ENCODE measurements around the gene C14orf180. TPM values are rescaled to one million over a fixed set of nuclear protein-coding genes. Genes with fewer than 3 reads are reported as not detected.

C14orf180 gene
- total and polyA plus RNA-seq, 4 experiments from 2014 or later: not detected

DNA sequence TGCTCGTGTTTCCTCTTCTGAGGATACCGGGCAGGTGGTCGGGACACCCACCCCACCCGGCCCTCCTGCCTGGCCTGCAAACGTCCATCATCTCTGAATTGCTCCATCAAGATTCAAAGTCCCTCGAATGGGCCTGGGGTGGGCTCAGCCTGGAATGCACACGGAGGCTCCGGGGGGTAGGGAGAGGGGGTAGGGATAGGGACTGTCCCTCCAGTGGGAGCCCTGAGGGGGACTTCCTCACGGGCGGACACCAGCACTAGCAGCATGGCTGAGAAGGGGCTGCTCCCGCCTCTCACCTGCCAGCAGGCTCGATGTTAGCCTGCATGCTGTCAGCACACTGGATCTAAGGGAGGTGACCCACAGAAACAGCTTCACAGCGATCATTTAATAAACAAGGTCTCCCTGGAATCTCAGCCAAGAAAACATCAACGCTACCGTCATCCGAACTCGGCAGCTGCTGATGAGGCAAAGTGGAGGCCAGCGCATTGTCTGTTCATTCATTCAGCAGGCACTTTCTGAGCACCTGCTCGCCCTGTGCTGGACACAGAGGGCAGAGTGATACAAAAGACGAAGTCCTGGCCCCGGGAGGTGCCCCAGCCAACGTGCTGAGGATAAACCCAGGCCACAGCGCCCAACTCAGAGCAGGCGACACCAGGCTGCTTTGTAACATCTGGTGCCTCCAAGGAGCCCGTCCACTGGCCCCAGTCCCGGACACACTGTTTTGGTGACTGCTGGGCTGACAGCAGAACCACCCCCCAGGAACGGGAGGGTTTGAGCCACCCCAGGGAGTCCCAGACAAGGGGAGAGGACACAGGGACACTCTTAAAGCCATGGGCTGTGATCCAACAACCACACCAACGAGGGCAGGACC is 18.7 kb downstream of the C14orf180 start:
- intact Hi-C loops (cut with micrococcal nuclease): no loop called here
- Mint-ChIP-seq H3K27ac (no peak overlapping the region), H3K9me3 (no peaks in the 10 kb centered on the region), H3K27me3 (peaks cover 10 to 16% of the 10 kb centered on the region in 2 donors), H3K36me3 (no peaks in the 10 kb centered on the region), H3K4me3 (no peak overlapping the region), H3K4me1 (peaks cover 0 to 3% (median 1%) of the 10 kb centered on the region in 4 donors)
- Histone ChIP-seq H3K36me3 (ENCODE audit: insufficient read depth, low read length) (no peaks in the 10 kb centered on the region), H3K9me3 (ENCODE audit: control insufficient read depth in 1 of 2, low read length in 2 of 2) (no peaks in the 10 kb centered on the region), H3K27me3 (ENCODE audit: insufficient read depth, low read length) (no peaks in the 10 kb centered on the region), H3K4me3 (ENCODE audit: low read length in 2 of 2) (no peak overlapping the region), H3K4me1 (ENCODE audit: insufficient read depth, low read length) (no peaks in the 10 kb centered on the region), H3K27ac (ENCODE audit: low read depth, low read length) (no peak overlapping the region)
- ChIA-PET CTCF (ENCODE audit: partially characterized antibody) (no interaction called here), POLR2A (ENCODE audit: partially characterized antibody) (no interaction called here)
- DNase-seq: no peak

DNA sequence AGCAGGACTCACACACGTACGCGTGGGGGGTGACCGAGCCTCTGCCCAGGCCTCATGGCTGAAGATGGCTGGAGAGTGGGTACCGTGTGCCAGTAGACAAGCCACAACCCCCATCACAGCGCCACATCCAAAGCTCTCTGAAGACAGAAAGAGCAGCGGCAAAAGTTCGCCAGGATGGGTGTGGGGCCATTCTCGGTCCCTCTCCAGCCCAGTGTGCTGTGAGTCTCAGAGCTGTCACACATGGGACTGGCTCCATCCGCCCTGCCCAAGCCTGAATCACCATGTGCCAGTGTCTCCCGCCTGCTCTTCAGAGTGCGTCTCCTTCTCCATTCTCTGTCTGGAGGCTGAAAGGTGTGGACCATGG is 19.3 kb downstream of the C14orf180 start:
- no peaks in the 10 kb centered on the region for H3K9me3 Mint-ChIP-seq
- Histone ChIP-seq H3K9me3 (ENCODE audit: control insufficient read depth in 1 of 2, low read length in 2 of 2) (no peaks in the 10 kb centered on the region), H3K36me3 (ENCODE audit: insufficient read depth, low read length) (no peaks in the 10 kb centered on the region), H3K27ac (ENCODE audit: low read depth, low read length) (no peak overlapping the region), H3K4me3 (ENCODE audit: low read length in 2 of 2) (no peak overlapping the region), H3K4me1 (ENCODE audit: insufficient read depth, low read length) (no peaks in the 10 kb centered on the region), H3K27me3 (ENCODE audit: insufficient read depth, low read length) (no peaks in the 10 kb centered on the region)
- peaks cover 0 to 3% (median 2%) of the 10 kb centered on the region in 4 donors for H3K4me1 Mint-ChIP-seq
- ChIA-PET POLR2A (ENCODE audit: partially characterized antibody) (no interaction called here), CTCF (ENCODE audit: partially characterized antibody) (no interaction called here)
- peaks cover 13 to 16% of the 10 kb centered on the region in 2 donors for H3K27me3 Mint-ChIP-seq
- DNase-seq: no peak
- H3K36me3 Mint-ChIP-seq: no peaks in the 10 kb centered on the region
- intact Hi-C loops (cut with micrococcal nuclease): no loop called here
- no peak overlapping the region for H3K27ac Mint-ChIP-seq
- no peak overlapping the region for H3K4me3 Mint-ChIP-seq

- no peak overlapping the region for H3K4me3 ChIP-seq (ENCODE audit: low read length in 2 of 2)
- no peak for DNase-seq
- no peaks in the 10 kb centered on the region for H3K36me3 ChIP-seq (ENCODE audit: insufficient read depth, low read length)
- no peaks in the 10 kb centered on the region for H3K9me3 Mint-ChIP-seq
- peaks cover 16 to 19% of the 10 kb centered on the region in 2 donors for H3K27me3 Mint-ChIP-seq
- H3K4me1 Mint-ChIP-seq: peaks cover 0 to 7% (median 4%) of the 10 kb centered on the region in 4 donors
- no peaks in the 10 kb centered on the region for H3K36me3 Mint-ChIP-seq
- no peak overlapping the region for H3K27ac Mint-ChIP-seq
- intact Hi-C loops (cut with micrococcal nuclease): no loop called here
- H3K27me3 ChIP-seq (ENCODE audit: insufficient read depth, low read length): no peaks in the 10 kb centered on the region
- no peak overlapping the region for H3K27ac ChIP-seq (ENCODE audit: low read depth, low read length)
- H3K4me1 ChIP-seq (ENCODE audit: insufficient read depth, low read length): no peaks in the 10 kb centered on the region
- no peaks in the 10 kb centered on the region for H3K9me3 ChIP-seq (ENCODE audit: control insufficient read depth in 1 of 2, low read length in 2 of 2)
- ChIA-PET CTCF (ENCODE audit: partially characterized antibody) (no interaction called here), POLR2A (ENCODE audit: partially characterized antibody) (no interaction called here)
- no peak overlapping the region for H3K4me3 Mint-ChIP-seq
These were observed 19.9 kb downstream of the C14orf180 start for GRCh38 chr14:104599446-104599845.

DNA sequence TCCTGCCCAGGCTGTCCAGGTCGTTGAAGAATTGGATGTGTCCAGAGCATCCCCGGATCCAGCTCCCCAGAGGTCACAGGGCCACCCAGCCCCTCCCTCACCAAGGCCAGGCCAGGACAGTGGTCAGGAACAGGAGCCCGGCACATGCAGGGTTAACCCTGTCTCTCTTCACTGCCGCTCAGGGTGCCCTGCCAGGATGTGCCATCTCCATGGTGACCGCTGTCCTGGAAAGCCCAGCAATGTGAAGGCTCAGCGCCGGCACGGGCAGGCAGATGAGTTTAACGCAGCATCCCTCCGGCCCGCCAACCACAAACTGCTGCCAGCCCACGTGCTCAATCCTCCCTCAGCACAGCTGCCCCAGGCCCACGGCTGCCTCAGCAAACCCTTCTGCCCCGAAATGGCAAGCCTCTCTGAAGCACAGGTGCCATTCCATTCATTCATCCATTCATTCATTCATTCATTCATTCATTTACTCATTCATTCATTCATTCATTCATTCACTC is 20.6 kb downstream of the C14orf180 start:
- no peak overlapping the region for H3K27ac Mint-ChIP-seq
- H3K4me3 Mint-ChIP-seq: no peak overlapping the region
- H3K4me1 Mint-ChIP-seq: peaks cover 0 to 9% (median 4%) of the 10 kb centered on the region in 4 donors
- Histone ChIP-seq H3K27me3 (ENCODE audit: insufficient read depth, low read length) (no peaks in the 10 kb centered on the region), H3K36me3 (ENCODE audit: insufficient read depth, low read length) (no peaks in the 10 kb centered on the region), H3K4me3 (ENCODE audit: low read length in 2 of 2) (no peak overlapping the region), H3K9me3 (ENCODE audit: control insufficient read depth in 1 of 2, low read length in 2 of 2) (no peaks in the 10 kb centered on the region), H3K27ac (ENCODE audit: low read depth, low read length) (no peak overlapping the region), H3K4me1 (ENCODE audit: insufficient read depth, low read length) (no peaks in the 10 kb centered on the region)
- POLR2A ChIA-PET (ENCODE audit: partially characterized antibody): no interaction called here
- CTCF ChIA-PET (ENCODE audit: partially characterized antibody): no interaction called here
- H3K36me3 Mint-ChIP-seq: no peaks in the 10 kb centered on the region
- no peaks in the 10 kb centered on the region for H3K9me3 Mint-ChIP-seq
- no peak for DNase-seq
- peaks cover 20 to 23% of the 10 kb centered on the region in 2 donors for H3K27me3 Mint-ChIP-seq
- intact Hi-C loops (cut with micrococcal nuclease): no loop called here

- Mint-ChIP-seq H3K4me3 (no peak overlapping the region), H3K4me1 (peaks cover 0 to 13% (median 4%) of the 10 kb centered on the region in 4 donors), H3K36me3 (no peaks in the 10 kb centered on the region), H3K27ac (no peak overlapping the region), H3K9me3 (peaks cover 0 to 1% (median 0%) of the 10 kb centered on the region in 8 donors), H3K27me3 (peaks cover 24 to 26% of the 10 kb centered on the region in 2 donors)
- H3K27ac ChIP-seq (ENCODE audit: low read depth, low read length): no peak overlapping the region
- H3K4me3 ChIP-seq (ENCODE audit: low read length in 2 of 2): no peak overlapping the region
- CTCF ChIA-PET (ENCODE audit: partially characterized antibody): no interaction called here
- H3K9me3 ChIP-seq (ENCODE audit: control insufficient read depth in 1 of 2, low read length in 2 of 2): no peaks in the 10 kb centered on the region
- no peaks in the 10 kb centered on the region for H3K4me1 ChIP-seq (ENCODE audit: insufficient read depth, low read length)
- no peaks in the 10 kb centered on the region for H3K36me3 ChIP-seq (ENCODE audit: insufficient read depth, low read length)
- H3K27me3 ChIP-seq (ENCODE audit: insufficient read depth, low read length): no peaks in the 10 kb centered on the region
- POLR2A ChIA-PET (ENCODE audit: partially characterized antibody): no interaction called here
- DNase-seq: no peak
- intact Hi-C loops (cut with micrococcal nuclease): no loop called here
These were observed 21.2 kb downstream of the C14orf180 start for GRCh38 chr14:104600805-104601204.

DNA sequence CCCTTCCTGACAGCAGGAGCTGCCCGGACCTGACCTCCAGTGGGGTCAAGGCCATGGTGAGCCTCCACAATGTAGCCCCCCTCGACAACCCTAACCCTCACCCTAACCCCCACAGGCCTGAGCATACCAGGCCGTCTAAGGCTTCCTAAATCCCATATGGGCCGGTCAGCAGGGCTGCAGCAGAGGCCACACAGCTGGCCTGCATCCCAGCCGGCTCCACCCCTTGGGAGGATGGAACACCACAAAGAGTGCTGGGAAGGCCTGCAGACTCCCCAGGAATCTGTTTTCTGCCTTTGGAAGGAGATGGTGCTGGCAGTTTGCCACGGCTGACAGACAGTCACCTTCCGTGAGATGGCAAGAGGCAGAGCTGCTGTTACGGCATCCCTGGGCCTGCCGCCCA is 22.2 kb downstream of the C14orf180 start:
- no peaks in the 10 kb centered on the region for H3K4me1 ChIP-seq (ENCODE audit: insufficient read depth, low read length)
- H3K27ac ChIP-seq (ENCODE audit: low read depth, low read length): no peak overlapping the region
- POLR2A ChIA-PET (ENCODE audit: partially characterized antibody): no interaction called here
- CTCF ChIA-PET (ENCODE audit: partially characterized antibody): interaction anchor here (0.6 kb wide), 1 partner anchor 202 kb away, joined by 3 read pairs; no protein-coding TSS in a partner anchor
- no peaks in the 10 kb centered on the region for H3K36me3 ChIP-seq (ENCODE audit: insufficient read depth, low read length)
- Mint-ChIP-seq H3K4me3 (no peak overlapping the region), H3K27me3 (peaks cover 27 to 31% of the 10 kb centered on the region in 2 donors), H3K36me3 (no peaks in the 10 kb centered on the region), H3K27ac (no peak overlapping the region), H3K4me1 (peaks cover 0 to 13% (median 4%) of the 10 kb centered on the region in 4 donors), H3K9me3 (peaks cover 0 to 5% (median 0%) of the 10 kb centered on the region in 8 donors)
- intact Hi-C loops (cut with micrococcal nuclease): no loop called here
- H3K4me3 ChIP-seq (ENCODE audit: low read length in 2 of 2): no peak overlapping the region
- no peaks in the 10 kb centered on the region for H3K9me3 ChIP-seq (ENCODE audit: control insufficient read depth in 1 of 2, low read length in 2 of 2)
- no peak for DNase-seq
- peaks cover 3% of the 10 kb centered on the region for H3K27me3 ChIP-seq (ENCODE audit: insufficient read depth, low read length)

GRCh38 chr14:104602315-104602932 is 22.9 kb downstream of the C14orf180 start:
- H3K9me3 ChIP-seq (ENCODE audit: control insufficient read depth in 1 of 2, low read length in 2 of 2): no peaks in the 10 kb centered on the region
- intact Hi-C loops (cut with micrococcal nuclease): no loop called here
- no peak overlapping the region for H3K27ac ChIP-seq (ENCODE audit: low read depth, low read length)
- Mint-ChIP-seq H3K36me3 (no peaks in the 10 kb centered on the region), H3K27ac (no peak overlapping the region), H3K4me3 (no peak overlapping the region), H3K27me3 (peaks cover 29 to 34% of the 10 kb centered on the region in 2 donors), H3K4me1 (peaks cover 0 to 13% (median 4%) of the 10 kb centered on the region in 4 donors), H3K9me3 (peaks cover 0 to 5% (median 0%) of the 10 kb centered on the region in 8 donors)
- no peaks in the 10 kb centered on the region for H3K4me1 ChIP-seq (ENCODE audit: insufficient read depth, low read length)
- ChIA-PET POLR2A (ENCODE audit: partially characterized antibody) (no interaction called here), CTCF (ENCODE audit: partially characterized antibody) (no interaction called here)
- H3K27me3 ChIP-seq (ENCODE audit: insufficient read depth, low read length): peaks cover 3% of the 10 kb centered on the region
- DNase-seq: no peak
- no peaks in the 10 kb centered on the region for H3K36me3 ChIP-seq (ENCODE audit: insufficient read depth, low read length)
- H3K4me3 ChIP-seq (ENCODE audit: low read length in 2 of 2): no peak overlapping the region
